HK-2 (cell line): ENCODE data around the gene TMEM87B.
A peak's percentile ranks its signal among the peaks of the same experiment; 100 is the strongest.
"Not testable (repeated sequence)": the region's sequence is repeated elsewhere in the genome, so short reads cannot be mapped to it uniquely, and the experiment has no call there.

Source experiments
- DNase-seq: peaks from one replicate; pipeline ENCODE4 v3.0.0-alpha.2; 2018; ENCODE audit not compliant: unreplicated experiment

The TMEM87B gene

DNA sequence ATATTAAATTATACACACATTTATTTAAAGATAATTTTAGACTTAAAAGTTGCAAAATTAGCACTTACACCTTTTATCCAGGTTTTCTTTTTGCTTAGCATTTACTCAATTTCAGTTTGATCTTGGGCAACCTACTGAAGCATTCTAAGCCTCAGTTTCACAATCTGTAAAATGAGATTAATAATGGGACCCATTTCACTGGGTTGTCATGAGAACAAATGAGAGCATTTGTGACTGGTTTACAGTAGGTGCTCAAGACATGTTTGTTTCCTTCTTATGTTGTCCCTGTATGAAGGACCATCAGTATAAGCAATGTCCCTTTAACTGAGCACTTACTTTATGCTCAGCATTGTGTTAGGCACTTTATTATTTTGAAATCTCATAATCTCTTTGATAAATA is 78.3 kb downstream of the TMEM87B start:
- no peak for DNase-seq

DNA sequence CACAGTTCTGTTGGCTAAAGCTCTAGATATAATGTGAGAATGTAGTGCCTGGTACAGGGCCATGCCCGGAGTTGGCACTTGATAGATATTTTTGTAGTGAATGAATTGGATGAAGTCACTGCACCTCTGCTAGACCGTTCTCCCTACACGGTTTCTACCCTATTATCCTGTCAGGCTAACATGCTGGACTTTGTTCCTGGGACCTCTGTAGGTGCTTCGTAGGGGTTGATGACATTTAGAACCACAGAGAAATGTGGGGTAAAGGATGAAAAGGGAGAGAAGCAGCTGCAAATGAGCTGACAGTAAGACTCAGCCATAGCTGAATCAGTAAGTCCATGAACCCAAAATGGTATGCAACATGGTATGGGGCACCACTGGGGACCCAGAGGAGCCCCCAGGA is 79.1 kb downstream of the TMEM87B start:
- no peak for DNase-seq

DNA sequence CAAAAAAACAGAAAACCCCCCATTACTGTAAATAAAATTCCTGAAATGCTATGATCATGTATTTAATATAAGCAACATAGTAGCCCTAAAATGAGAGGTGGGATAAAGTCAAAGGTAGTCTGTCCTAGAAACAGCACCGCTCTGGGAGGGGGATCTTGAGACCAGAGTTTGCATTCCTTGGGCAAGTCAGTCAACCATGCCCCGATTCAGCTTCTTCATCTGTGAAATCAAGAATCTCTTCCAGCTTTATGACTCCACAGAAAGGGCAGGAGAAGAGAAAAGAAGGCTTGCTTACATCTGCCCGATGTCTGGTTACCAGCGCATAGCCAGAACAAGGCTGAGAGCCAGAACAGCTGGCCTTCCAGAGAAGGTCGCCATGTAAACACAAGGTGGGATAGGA is 81.0 kb downstream of the TMEM87B start:
- DNase-seq = no peak

DNA sequence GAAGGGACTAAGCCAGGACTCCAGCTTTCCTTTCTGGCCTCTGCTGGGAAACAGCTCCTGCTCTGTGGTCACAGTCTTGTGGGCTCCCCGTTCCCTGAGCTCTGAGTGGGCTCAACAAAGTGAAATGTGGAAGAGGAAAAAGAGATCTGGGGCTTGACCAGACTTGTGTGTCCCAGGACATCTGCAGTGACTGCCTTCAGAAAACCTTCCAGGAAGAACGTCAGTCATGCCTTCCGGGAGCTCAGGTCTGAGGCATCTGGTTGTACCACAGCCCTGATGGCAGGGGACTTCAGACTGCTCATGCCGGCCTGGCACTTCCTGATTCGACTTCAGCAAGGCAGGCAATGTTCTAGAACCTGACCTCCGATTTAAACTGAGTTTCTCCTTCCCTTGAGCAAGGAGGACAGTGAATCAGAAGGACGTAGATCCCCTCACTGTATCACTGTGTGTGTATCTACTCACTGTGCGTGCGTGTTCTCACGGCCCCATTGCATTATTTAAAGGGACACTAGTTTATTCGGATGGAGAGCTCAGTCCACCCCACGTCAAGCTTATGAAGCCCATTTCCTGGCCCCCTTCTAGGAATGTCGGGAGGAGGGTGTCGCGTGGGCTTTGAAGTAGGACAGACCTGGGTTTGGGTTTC is 82.6 kb downstream of the TMEM87B start:
- DNase-seq = peak; percentile 31

DNA sequence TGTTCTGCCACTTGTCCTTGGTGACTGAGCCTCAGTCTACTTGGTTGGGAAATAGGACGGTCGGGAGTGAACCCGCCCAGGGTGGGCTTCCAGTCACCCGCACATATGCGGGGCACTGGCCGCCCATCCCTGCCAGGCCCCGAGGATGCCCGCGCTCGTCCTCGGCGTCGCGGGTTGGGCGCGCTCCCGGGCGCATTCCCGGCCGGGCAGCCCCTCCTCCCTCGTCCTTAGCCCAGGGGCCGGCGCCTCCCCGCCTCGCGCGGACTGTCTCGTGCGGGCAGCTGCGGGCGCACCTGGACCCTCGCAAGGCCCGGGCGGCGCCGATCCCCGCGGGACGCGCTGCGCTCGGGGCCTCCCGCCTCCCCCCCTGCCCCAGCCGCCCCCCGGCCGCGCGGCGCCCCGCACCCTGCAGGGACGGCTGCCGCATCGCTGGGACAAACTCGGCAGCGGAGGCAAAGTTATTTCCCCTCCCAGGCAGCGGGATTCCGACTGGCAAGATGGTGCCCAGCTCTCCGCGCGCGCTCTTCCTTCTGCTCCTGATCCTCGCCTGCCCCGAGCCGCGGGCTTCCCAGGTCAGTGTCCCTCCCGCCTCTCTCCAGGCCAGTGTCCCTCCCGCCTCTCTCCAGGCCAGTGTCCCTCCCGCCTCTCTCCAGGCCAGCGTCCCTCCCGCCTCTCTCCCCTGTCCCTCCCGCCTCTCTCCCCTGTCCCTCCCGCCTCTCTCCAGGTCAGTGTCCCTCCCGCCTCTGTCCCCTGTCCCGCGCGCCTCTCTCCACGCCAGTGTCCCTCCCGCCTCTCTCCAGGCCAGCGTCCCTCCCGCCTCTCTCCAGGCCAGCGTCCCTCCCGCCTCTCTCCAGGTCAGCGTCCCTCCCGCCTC is 83.3 kb downstream of the TMEM87B start, which contains the start of gene FBLN7:
FBLN7 (plus strand) TSS at position 227 of the 874 bp plus-strand sequence; CDS start at position 498, 271 bp downstream.
- peak; percentile 41 for DNase-seq

DNA sequence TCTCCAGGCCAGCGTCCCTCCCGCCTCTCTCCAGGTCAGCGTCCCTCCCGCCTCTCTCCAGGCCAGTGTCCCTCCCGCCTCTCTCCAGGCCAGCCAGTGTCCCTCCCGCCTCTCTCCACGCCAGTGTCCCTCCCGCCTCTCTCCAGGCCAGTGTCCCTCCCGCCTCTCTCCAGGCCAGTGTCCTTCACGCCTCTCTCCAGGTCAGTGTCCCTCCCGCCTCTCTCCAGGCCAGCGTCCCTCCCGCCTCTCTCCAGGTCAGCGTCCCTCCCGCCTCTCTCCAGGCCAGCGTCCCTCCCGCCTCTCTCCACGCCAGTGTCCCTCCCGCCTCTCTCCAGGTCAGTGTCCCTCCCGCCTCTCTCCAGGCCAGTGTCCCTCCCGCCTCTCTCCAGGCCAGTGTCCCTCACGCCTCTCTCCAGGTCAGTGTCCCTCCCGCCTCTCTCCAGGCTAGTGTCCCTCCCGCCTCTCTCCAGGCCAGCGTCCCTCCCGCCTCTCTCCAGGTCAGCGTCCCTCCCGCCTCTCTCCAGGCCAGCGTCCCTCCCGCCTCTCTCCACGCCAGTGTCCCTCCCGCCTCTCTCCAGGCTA is 84.1 kb downstream of the TMEM87B start:
- DNase-seq = not testable (repeated sequence)

DNA sequence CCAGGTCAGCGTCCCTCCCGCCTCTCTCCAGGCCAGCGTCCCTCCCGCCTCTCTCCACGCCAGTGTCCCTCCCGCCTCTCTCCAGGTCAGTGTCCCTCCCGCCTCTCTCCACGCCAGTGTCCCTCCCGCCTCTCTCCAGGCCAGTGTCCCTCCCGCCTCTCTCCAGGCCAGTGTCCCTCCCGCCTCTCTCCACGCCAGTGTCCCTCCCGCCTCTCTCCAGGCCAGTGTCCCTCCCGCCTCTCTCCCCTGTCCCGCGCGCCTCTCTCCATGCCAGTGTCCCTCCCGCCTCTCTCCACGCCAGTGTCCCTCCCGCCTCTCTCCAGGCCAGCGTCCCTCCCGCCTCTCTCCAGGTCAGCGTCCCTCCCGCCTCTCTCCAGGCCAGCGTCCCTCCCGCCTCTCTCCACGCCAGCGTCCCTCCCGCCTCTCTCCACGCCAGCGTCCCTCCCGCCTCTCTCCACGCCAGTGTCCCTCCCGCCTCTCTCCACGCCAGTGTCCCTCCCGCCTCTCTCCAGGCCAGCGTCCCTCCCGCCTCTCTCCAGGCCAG is 84.7 kb downstream of the TMEM87B start:
- DNase-seq = not testable (repeated sequence)

DNA sequence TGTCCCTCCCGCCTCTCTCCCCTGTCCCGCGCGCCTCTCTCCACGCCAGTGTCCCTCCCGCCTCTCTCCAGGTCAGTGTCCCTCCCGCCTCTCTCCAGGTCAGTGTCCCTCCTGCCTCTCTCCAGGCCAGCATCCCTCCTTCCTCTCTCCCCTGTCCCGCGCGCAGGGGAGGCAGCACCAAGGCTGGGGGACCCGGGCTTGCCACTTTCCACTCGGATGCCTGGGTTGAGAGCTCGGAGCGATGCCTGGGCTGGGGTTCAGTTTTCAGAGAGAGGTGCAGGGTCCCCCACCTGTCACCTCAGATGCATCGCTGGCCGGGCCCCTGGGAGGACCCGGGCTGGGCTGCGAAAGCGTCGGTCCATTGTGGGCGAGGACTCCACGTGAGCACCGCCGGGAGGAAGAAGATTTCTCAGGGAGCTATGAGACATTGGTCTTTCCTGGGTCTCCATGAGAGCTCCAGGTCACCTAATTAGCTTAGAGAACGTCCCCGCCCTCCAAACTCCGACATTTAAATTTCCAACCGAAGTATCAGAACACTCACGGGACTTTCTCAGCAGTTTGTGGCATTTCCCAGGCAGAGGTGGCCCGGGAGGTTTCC is 85.2 kb downstream of the TMEM87B start:
- no peak for DNase-seq

DNA sequence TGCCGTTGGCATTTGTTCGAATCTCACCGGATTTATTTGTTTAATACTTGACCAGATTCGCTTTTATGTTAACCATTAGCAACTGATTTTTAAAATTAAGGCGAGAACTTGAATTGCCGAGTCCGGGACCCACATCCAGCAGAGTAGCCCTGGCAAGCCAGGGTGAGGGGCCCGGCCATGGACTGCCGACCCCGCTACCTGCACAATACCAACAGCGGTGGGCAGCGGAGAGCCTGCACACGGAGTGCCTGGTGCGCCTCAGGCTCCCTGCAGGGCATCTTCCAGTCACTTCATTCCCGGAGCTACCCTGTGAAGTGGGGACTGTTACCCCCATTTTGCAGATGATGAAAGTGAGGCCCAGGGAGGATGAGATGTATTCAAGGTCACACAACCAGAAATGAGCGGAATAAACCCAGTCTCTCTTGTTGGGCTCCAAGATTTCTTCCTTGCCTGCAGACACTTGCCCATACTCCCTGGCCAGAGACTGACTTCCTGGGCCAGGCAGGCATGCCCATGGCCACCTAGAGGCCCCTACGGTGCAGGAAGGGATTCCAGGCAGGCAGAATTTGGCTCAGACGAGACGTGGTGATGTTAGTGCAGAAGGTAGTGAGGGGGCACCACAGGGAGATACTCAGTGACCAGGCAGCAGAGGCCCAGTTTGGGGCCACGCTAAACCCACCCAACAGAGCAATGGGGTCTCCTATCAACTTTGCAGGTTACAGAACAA is 86.0 kb downstream of the TMEM87B start:
- DNase-seq = no peak

DNA sequence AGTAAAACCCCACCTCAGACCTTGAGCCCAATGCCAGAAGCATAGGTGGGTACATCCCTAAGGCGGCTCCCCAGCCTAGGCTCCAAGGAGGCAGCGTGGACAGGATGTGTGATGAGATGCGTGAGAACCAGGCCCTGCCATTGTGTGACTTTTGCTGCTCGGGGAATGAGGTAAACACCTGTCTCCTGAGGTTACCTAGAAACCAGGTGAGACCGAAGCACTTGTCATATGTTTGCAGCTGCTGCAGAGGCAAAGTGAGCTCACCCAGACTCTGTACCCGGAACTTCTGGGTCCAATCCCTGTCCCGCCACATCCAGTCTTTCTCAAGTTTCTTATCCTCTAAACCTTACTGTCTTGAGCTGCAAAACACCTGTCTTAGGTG is 86.5 kb downstream of the TMEM87B start:
- DNase-seq = no peak

DNA sequence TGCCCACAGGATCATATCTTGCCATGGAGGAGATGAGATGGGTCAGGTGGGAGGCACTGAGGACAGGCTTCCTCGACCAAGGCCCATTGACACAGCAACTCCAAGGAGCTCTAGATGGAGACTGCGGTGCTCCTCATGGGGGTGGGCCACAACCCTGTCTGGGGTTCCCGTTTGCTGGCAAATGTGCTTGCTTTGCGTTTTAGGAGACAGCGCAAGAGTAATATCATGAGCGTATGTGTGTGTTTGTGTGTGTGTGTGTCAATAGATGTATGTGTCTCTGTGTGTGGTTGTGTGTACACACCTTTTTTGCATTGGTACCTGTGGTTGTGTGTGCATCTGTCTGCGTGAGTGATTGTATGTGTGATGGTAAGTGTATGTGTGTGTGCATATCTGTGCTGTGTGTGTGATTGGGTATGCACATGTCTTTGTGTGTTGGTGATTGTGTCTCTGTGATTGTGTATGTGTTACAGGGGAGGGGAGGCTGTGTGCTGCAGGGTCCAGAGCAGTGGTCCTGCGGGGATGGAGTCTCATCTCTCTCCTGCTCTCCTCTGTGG is 87.5 kb downstream of the TMEM87B start:
- no peak for DNase-seq

DNA sequence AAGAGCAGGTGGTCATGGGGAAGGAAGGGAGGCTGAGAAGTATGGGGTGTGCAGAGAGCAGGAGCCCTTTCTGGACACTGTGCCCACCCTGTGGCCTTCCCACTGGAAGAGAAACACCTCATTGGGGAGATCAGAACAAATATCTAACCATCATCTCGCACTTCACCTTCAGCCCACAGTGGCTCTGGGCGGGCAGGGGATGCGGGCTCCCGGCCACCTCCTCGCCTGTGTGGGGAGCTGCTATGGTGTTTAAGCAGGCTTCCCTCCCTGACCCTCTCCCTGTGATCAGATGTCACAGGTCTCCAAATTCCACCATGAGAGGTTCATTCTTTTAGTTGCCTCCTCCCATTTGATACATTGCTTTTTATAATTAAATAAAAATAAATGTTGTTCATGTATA is 88.1 kb downstream of the TMEM87B start:
- no peak for DNase-seq

DNA sequence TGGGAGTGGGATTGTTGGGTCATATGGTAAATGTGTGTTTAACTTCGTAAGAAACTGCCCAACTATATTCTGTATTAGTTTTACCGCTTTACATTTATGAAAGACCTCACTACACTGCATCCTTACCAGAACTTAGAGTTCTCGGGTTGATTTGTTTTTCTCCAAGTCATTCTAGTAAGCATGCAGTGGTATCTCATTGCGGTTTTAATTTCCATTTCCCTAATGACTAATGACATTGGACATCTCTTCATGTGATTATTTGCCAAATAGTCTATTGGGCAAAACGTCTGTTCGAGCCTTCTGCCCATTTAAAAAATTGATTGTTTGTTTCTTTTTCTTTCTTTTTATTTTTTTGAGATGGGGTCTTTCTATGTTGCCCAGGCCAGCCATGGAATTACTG is 89.9 kb downstream of the TMEM87B start:
- DNase-seq = no peak

DNA sequence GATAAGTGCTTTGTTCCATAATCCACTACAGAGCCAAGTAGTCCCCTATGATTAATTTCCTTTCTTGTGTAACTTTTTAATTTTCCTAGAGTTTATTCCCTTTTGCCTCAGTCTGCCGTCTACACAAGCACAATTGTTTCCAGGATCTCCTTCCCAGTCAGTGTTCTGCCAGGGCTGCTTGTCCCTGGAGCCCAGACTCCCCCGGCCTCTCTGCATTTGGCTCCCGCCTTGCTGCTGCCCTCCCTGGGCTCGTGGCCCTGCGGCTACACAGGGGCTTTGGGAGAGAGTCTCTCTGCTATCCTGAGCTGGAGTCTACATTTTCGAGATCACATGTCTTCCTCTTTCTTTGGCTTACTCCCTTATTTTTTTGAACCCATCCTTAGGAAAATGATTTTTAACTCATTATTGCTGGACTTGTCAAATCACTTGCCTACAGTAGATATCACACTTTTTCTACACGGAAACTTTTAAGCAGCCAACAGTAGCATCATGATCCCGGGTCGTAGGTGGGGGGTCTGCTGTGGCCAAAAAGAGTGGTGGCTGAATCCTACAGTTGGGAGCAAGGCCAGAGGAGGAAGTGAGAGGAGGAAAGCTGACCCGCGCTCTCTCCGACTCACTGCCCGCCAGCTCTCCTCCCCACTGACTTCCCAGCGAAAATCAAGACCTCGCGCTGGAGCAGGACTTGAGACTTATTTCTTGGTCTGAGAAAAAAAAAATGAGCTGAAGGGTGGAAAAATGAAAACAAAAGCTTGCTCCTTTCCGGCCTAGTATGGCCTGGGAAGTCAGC is 92.5 kb downstream of the TMEM87B start:
- no peak for DNase-seq

DNA sequence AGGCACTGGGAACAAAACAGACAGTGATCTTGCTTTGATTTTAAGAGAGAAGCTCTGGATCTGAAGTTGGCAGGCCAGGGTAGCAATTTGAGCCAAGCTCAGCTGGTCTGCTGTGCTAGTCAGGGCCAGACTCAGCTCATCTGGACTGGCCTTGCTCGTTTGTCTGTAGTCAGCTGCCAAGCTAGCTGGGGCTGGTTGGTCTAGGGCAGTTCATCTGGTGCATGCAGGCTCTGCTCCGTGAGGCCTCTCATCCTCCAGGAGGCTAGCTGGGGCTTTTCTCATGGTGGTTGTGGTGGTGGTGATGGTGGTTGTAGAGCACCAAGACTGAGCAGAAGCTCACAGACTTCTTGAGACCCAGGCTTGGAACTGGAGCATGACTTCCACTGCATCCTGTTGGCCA is 93.4 kb downstream of the TMEM87B start:
- no peak for DNase-seq

DNA sequence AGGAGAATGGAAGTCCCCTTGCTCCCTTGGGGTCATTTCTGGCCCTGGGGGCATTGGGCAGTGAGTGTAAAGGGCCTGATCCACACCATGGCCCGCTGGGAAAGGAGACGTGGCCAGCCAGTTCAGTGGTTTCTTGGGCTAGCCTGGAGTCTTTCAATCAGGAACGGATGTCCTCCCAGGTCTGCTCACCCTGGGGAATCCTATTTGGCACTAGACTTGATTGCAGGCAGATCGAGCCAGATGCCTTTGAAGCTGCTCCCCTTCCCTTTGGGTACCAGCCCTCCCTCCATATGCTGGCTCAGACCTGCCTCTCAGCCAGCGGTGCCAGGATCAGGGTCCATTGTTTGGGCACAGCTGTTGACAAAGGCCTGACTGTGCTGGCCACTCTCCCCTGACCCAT is 94.1 kb downstream of the TMEM87B start:
- DNase-seq = no peak

DNA sequence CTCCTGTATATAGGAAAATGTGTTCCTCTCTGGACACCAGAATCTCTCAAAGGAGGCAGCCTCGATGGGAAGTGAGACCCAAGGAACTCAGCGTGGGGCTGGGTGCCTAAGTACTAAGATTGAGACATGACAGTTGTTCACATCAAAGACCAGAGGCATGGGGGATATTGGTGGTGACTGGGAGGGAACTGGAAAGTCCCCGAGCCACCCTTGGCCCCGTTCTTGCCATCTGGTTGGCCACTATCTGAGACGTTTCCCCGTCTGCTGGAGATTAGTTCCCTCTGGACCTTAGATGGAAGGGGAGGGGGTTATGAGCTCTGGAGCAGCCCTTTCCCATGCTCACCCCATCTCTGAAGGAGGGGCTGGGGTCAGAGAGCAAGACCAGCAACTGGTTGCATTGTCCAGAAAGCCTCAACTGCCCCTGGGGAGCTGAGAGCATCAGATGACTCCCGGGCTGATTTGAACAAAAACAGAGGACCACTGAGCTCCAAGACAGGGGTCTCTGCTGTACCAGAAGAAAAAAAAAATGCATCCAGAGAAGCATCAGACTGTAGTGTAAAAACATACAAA is 94.9 kb downstream of the TMEM87B start:
- no peak for DNase-seq

DNA sequence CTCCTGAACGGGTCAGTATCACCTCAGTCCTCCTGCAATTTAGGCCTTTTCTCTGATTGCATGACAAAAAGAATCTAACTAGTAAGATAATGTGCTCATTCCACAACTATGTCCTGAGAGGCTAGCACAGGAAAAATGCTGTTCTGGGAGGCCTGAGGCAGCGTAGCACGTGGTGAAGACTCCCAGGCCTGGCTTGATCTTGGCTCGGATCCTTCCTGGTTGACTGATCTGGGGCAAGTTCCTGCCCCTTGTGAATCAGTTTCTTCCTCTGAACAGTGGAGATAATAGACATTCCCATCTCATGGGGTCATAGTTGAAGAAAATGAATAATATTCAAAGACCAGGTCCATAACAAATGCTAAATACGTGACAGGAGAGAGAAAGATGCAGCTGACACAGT is 95.4 kb downstream of the TMEM87B start:
- peak; percentile 74 for DNase-seq

DNA sequence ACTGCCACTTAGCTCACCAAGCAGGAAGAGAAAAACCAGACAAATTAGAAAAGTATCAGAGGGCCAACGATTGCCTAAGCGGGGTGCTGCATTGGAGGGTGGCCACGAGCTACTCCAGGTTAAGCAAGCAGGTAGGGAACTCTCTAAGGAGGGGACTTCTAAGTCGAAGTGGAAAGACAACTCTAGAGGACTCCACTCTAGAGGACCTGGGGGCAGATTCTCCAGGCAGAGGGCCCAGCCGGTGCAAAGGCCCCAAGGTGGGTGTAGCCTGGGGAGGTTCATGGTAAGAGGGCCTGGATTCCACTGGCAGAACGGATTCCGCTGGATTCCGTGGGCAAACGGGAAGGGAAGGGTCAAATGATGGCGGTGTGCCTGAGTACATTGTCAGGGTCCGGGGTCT is 95.8 kb downstream of the TMEM87B start:
- DNase-seq = no peak

DNA sequence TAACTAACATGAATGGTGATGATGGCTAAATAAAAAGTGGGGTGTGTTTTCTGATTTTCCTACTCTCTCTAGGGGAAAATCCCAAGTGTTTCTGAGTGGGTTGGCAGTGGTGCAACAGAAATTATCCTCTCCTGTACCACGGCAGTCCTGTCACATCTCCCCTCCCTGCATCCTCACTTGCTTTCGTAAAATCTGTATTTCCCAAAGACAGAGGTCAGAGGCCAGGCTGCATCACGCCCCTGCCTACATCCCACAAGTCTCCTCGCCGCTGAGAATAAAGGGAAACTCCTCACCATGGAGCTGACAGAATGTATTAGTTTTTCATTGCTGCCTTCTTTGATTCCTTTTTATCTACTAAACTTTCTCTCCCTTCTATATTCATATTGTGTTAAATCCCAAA is 96.2 kb downstream of the TMEM87B start:
- DNase-seq = no peak
